ENCODE measurements around the gene TDRD15. TPM values are rescaled to one million over a fixed set of nuclear protein-coding genes. Genes with fewer than 3 reads are reported as not detected.
A peak's percentile ranks its signal among the peaks of the same experiment; 100 is the strongest.

TDRD15 gene
- total and polyA plus RNA-seq, 4 donors = 0.09 to 0.75 (median 0.42) TPM

DNA sequence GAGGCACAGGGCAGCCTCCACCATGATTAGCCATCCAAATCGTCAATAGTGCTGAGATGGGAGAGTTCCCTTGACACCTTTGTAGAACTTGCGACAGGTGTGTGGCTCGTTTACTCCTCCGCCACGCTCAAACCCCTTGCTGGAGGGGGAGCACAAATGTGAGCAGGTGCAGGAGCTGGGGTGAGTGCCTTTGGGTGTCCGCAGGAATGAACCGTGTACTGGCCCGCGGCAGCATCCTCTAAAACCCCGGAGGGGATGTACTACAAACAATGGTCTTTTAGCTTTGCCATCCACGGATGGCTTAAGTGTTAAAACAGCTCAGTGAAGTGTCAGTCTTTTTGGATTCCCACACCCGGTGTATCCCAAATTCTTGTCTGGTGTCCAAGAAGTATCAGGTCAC lies 21.4 kb upstream of the TDRD15 start:
- Histone ChIP-seq H3K27ac (ENCODE audit: low read depth in 1 of 2, low read length in 2 of 2) (peak overlapping the region in 1 of 2 donors; percentile 80), H3K27me3 (ENCODE audit: control insufficient read depth in 4 of 4, insufficient read depth in 4 of 4, low read length in 3 of 4) (no peaks in the 10 kb centered on the region), H3K9ac (ENCODE audit: low read depth in 1 of 2, low read length in 2 of 2) (no peak overlapping the region), H3K4me3 (ENCODE audit: low read depth in 1 of 3, low read length in 3 of 3) (no peak overlapping the region), H3K4me1 (ENCODE audit: control insufficient read depth in 4 of 4, insufficient read depth in 4 of 4, low read length in 3 of 4) (peaks cover 11 to 50% (median 41%) of the 10 kb centered on the region in 4 donors), H3K36me3 (ENCODE audit: control insufficient read depth in 4 of 4, insufficient read depth in 3 of 4, low read depth in 1 of 4, low read length in 3 of 4) (no peaks in the 10 kb centered on the region), H3K9me3 (ENCODE audit: control insufficient read depth in 4 of 4, low read length in 3 of 4) (no peaks in the 10 kb centered on the region)
- TF ChIP-seq HNF4A (conservative IDR thresholded peaks at IDR 0.05) = no peak
- DNase-seq (ENCODE audit: low spot score) = no peak
- WGBS = 92% methylated on average over 12 of the region's 12 CpGs

GRCh38 chr2:21103274-21103891 lies 20.4 kb upstream of the TDRD15 start:
- TF ChIP-seq TAF1 (conservative IDR thresholded peaks at IDR 0.05) (no peak), YY1 (IDR thresholded peaks at IDR 0.05) (peak; percentile 47), REST (IDR thresholded peaks at IDR 0.05) (no peak), GABPA (IDR thresholded peaks at IDR 0.05 in 1 of 2, conservative IDR thresholded peaks at IDR 0.05 in 1 of 2) (no peak), HNF4G (IDR thresholded peaks at IDR 0.05) (no peak), CTCF (IDR thresholded peaks at IDR 0.05; ENCODE audit: low read depth, low read length, missing input control) (no peak), FOXA1 (IDR thresholded peaks at IDR 0.05) (peak; percentile 50), NR2F2 (IDR thresholded peaks at IDR 0.05) (no peak), EGR1 (IDR thresholded peaks at IDR 0.05; ENCODE audit: low read depth in 2 of 2) (no peak), RAD21 (IDR thresholded peaks at IDR 0.05) (peak; percentile 45 to 47), JUND (IDR thresholded peaks at IDR 0.05) (no peak), ATF3 (IDR thresholded peaks at IDR 0.05) (no peak), ZBTB33 (IDR thresholded peaks at IDR 0.05) (no peak), RXRA (IDR thresholded peaks at IDR 0.05) (peak; percentile 82 to 93), FOXA2 (IDR thresholded peaks at IDR 0.05) (peak; percentile 94), SP1 (IDR thresholded peaks at IDR 0.05) (peak; percentile 78), MAX (IDR thresholded peaks at IDR 0.05) (no peak), HNF4A (conservative IDR thresholded peaks at IDR 0.05) (peak; percentile 33 to 47)
- Histone ChIP-seq H3K27me3 (ENCODE audit: control insufficient read depth in 4 of 4, insufficient read depth in 4 of 4, low read length in 3 of 4) (no peaks in the 10 kb centered on the region), H3K9me3 (ENCODE audit: control insufficient read depth in 4 of 4, low read length in 3 of 4) (no peaks in the 10 kb centered on the region), H3K9ac (ENCODE audit: low read depth in 1 of 2, low read length in 2 of 2) (peak overlapping the region in 1 of 2 donors; percentile 68), H3K4me1 (ENCODE audit: control insufficient read depth in 4 of 4, insufficient read depth in 4 of 4, low read length in 3 of 4) (peaks cover 11 to 43% (median 34%) of the 10 kb centered on the region in 4 donors), H3K4me3 (ENCODE audit: low read depth in 1 of 3, low read length in 3 of 3) (no peak overlapping the region), H3K27ac (ENCODE audit: low read depth in 1 of 2, low read length in 2 of 2) (peak overlapping the region; percentile 80 to 82), H3K36me3 (ENCODE audit: control insufficient read depth in 4 of 4, insufficient read depth in 3 of 4, low read depth in 1 of 4, low read length in 3 of 4) (no peaks in the 10 kb centered on the region)
- no peak for DNase-seq (ENCODE audit: low spot score)
- WGBS = 55% methylated on average over 1 of the region's 1 CpG
